Fibroblast of lung (primary cell): ENCODE results near the gene KIAA1755. TPM values are rescaled to one million over a fixed set of nuclear protein-coding genes. Genes with fewer than 3 reads are reported as not detected.
A peak's percentile ranks its signal among the peaks of the same experiment; 100 is the strongest.

Experiments
- DNase-seq, 2 donors: peaks; one replicate each; pipeline versions ENCODE4 v3.0.0 to v3.0.0-alpha.2; 2010; ENCODE audit warnings: low read depth in 2 of 2
- H2AFZ ChIP-seq: 2 replicates; pipeline ENCODE4 v1.5.1; 2012; ENCODE audit warnings: low read length, control low read depth, inconsistent platforms
- H3K27ac ChIP-seq: 2 replicates; pipeline ENCODE4 v1.5.1; 2011; ENCODE audit warnings: low read length, control low read depth; ENCODE audit not compliant: insufficient read depth
- H3K27me3 ChIP-seq: 2 replicates; pipeline ENCODE4 v1.5.1; 2011; ENCODE audit warnings: mild to moderate bottlenecking, low read length; ENCODE audit not compliant: control insufficient read depth, insufficient read depth
- H3K36me3 ChIP-seq: 2 replicates; pipeline ENCODE4 v1.5.1; 2011; ENCODE audit warnings: low read length; ENCODE audit not compliant: control insufficient read depth, insufficient read depth
- H3K4me1 ChIP-seq: 2 replicates; pipeline ENCODE4 v1.5.1; 2011; ENCODE audit warnings: low read length; ENCODE audit not compliant: control insufficient read depth, insufficient read depth; ENCODE audit errors: extremely low read depth
- H3K4me2 ChIP-seq: 2 replicates; pipeline ENCODE4 v1.5.1; 2011; ENCODE audit warnings: low read length, control low read depth; ENCODE audit not compliant: insufficient read depth; ENCODE audit errors: extremely low read depth
- H3K4me3 ChIP-seq, 4 experiments: fragments of 200-600 bp in 1 of 4; sonication (generic) in 1 of 4; replicated peaks in 1 of 4; 2 replicates each; pipeline ENCODE4 v1.5.1; 2011 to 2016; ENCODE audit warnings: low read length in 4 of 4, low read depth in 3 of 4, mild to moderate bottlenecking in 3 of 4, control low read depth in 2 of 4, inconsistent platforms in 1 of 4, mixed read lengths in 1 of 4; ENCODE audit not compliant: insufficient read depth in 1 of 4; ENCODE audit errors: control extremely low read depth in 1 of 4
- H3K79me2 ChIP-seq: 2 replicates; pipeline ENCODE4 v1.5.1; 2012; ENCODE audit warnings: mild to moderate bottlenecking, low read length, inconsistent platforms; ENCODE audit not compliant: control insufficient read depth, insufficient read depth
- H3K9ac ChIP-seq: 2 replicates; pipeline ENCODE4 v1.5.1; 2011; ENCODE audit warnings: mild to moderate bottlenecking, low read length, control low read depth; ENCODE audit not compliant: insufficient read depth
- H3K9me3 ChIP-seq: 2 replicates; pipeline ENCODE4 v1.5.1; 2012; ENCODE audit warnings: low read depth, low read length; ENCODE audit not compliant: control insufficient read depth, insufficient read depth
- H4K20me1 ChIP-seq: 2 replicates; pipeline ENCODE4 v1.5.1; 2011; ENCODE audit warnings: low read length; ENCODE audit not compliant: control insufficient read depth, insufficient read depth; ENCODE audit errors: extremely low read depth
- CTCF ChIP-seq, 2 donors: IDR thresholded peaks in 1 of 2; conservative IDR thresholded peaks in 1 of 2; 1 replicate in 1 of 2; 2 replicates in 1 of 2; pipeline ENCODE4 v1.5.1; 2011 to 2012; ENCODE audit warnings: low read length in 2 of 2, control low read depth in 1 of 2, inconsistent platforms in 1 of 2, low read depth in 1 of 2, mild to moderate bottlenecking in 1 of 2
- EZH2 ChIP-seq: IDR thresholded peaks from 2 replicates; pipeline ENCODE4 v1.5.1; 2012; ENCODE audit warnings: low read length, control low read depth, mild to moderate bottlenecking; ENCODE audit errors: missing control alignments
- polyA plus RNA-seq, 2 donors: library from polyadenylated mRNA; depleted of rRNA in 1 of 2; stranded (reverse) in 1 of 2; unstranded in 1 of 2; fragments of >200 nt; gene quantifications; 2 replicates each; pipeline ENCODE4 v1.2.1, GENCODE V29; 2011 to 2012; ENCODE audit warnings: missing spikeins in 1 of 2
- total RNA-seq: library from RNA; depleted of rRNA; stranded (reverse); fragments of >200 nt; gene quantifications from 2 replicates; pipeline ENCODE4 v1.2.1, GENCODE V29; 2014

The KIAA1755 gene
- total and polyA plus RNA-seq, 2 donors (not counting 1 experiment from before 2014, with no cell fraction given), result 0.60 to 2.8 TPM

- Histone ChIP-seq H3K79me2 (no peaks in the 10 kb centered on the region), H3K27me3 (no peaks in the 10 kb centered on the region), H3K4me2 (no peak overlapping the region), H3K9ac (no peak overlapping the region), H3K9me3 (no peaks in the 10 kb centered on the region), H4K20me1 (no peaks in the 10 kb centered on the region), H3K4me1 (no peaks in the 10 kb centered on the region), H3K27ac (no peak overlapping the region), H3K36me3 (no peaks in the 10 kb centered on the region), H2AFZ (no peak overlapping the region), H3K4me3 (no peak overlapping the region)
- DNase-seq, result no peak
- TF ChIP-seq CTCF (conservative IDR thresholded peaks at IDR 0.05 in 1 of 2, IDR thresholded peaks at IDR 0.05 in 1 of 2; ENCODE audit: low read depth in 1 of 2, low read length in 2 of 2) (no peak), EZH2 (no peak)
These were observed 16.9 kb downstream of the KIAA1755 start for GRCh38 chr20:38243709-38244020.

- Histone ChIP-seq H3K27ac (no peak overlapping the region), H4K20me1 (no peaks in the 10 kb centered on the region), H3K27me3 (no peaks in the 10 kb centered on the region), H3K4me3 (no peak overlapping the region), H3K79me2 (no peaks in the 10 kb centered on the region), H3K4me1 (no peaks in the 10 kb centered on the region), H2AFZ (no peak overlapping the region), H3K36me3 (no peaks in the 10 kb centered on the region), H3K9ac (no peak overlapping the region), H3K9me3 (no peaks in the 10 kb centered on the region), H3K4me2 (no peak overlapping the region)
- no peak for DNase-seq
- TF ChIP-seq CTCF (conservative IDR thresholded peaks at IDR 0.05 in 1 of 2, IDR thresholded peaks at IDR 0.05 in 1 of 2; ENCODE audit: low read depth in 1 of 2, low read length in 2 of 2) (peak; percentile 34 to 60), EZH2 (no peak)
These were observed 17.5 kb downstream of the KIAA1755 start for GRCh38 chr20:38242848-38243708.

GRCh38 chr20:38241201-38241600 lies 19.3 kb downstream of the KIAA1755 start:
- Histone ChIP-seq H4K20me1 (no peaks in the 10 kb centered on the region), H3K4me2 (no peak overlapping the region), H2AFZ (no peak overlapping the region), H3K36me3 (no peaks in the 10 kb centered on the region), H3K27ac (no peak overlapping the region), H3K27me3 (peaks cover 3% of the 10 kb centered on the region), H3K79me2 (no peaks in the 10 kb centered on the region), H3K4me1 (no peaks in the 10 kb centered on the region), H3K9ac (no peak overlapping the region), H3K4me3 (no peak overlapping the region), H3K9me3 (no peaks in the 10 kb centered on the region)
- no peak for TF ChIP-seq CTCF (conservative IDR thresholded peaks at IDR 0.05 in 1 of 2, IDR thresholded peaks at IDR 0.05 in 1 of 2; ENCODE audit: low read depth in 1 of 2, low read length in 2 of 2)
- TF ChIP-seq EZH2, result no peak
- no peak for DNase-seq
